ENCODE data around the gene PTBP3. TPM values are rescaled to one million over a fixed set of nuclear protein-coding genes. Genes with fewer than 3 reads are reported as not detected.

PTBP3 gene
- polyA plus RNA-seq, 1 of the 3 experiments (the other 2 are of a cell fraction) = 6.1 TPM

DNA sequence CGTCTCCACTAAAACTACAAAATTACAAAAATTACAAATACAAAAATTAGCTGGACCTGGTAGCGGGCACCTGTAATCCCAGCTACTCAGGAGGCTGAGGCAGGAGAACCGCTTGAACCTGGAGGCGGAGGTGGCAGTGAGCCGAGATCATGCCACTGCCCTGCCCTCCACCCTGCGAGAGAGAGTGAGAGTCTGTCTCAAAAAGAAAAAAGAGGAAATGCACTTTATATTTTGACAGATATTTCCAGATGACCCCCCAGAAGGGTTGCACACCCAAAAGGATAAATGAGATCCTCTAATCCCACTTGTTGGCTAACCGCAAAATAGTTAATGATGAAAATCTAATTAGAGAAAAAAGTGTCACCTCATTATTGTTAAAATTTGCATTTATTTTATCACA lies 48.6 kb upstream of the PTBP3 start:
- H3K4me2 ChIP-seq = no peak overlapping the region; the same call in 1 of the 2 replicates
- H4K20me1 ChIP-seq (ENCODE audit: insufficient read depth) = no peaks in the 10 kb centered on the region
- CTCF ChIA-PET = interaction anchor here (0.6 kb wide), 1 partner anchor 438 kb away, joined by 3 read pairs; no protein-coding TSS in a partner anchor
- H3K36me3 ChIP-seq (replicated peaks in 1 of 2; ENCODE audit: control insufficient read depth in 1 of 2, insufficient read depth in 2 of 2, low read length in 1 of 2) = peaks cover 0 to 11% of the 10 kb centered on the region in 2 experiments
- H3K9me2 ChIP-seq = no peaks in the 10 kb centered on the region
- TF ChIP-seq, protein P1, sequence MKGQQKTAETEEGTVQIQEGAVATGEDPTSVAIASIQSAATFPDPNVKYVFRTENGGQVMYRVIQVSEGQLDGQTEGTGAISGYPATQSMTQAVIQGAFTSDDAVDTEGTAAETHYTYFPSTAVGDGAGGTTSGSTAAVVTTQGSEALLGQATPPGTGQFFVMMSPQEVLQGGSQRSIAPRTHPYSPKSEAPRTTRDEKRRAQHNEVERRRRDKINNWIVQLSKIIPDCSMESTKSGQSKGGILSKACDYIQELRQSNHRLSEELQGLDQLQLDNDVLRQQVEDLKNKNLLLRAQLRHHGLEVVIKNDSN (IDR thresholded peaks at IDR 0.05; ENCODE audit: borderline replicate concordance, low read depth) = no peak
- no peak for TF ChIP-seq EZH2phosphoT487 (IDR thresholded peaks at IDR 0.05; ENCODE audit: borderline replicate concordance, low read depth)
- no peaks in the 10 kb centered on the region for H3K9me3 ChIP-seq
- H3F3A ChIP-seq (replicated peaks; ENCODE audit: insufficient read depth) = peaks cover 8% of the 10 kb centered on the region
- peaks cover 80% of the 10 kb centered on the region for H3K79me2 ChIP-seq (ENCODE audit: insufficient read depth)
- no peak overlapping the region for H3K27ac ChIP-seq (ENCODE audit: low read depth in 2 of 2, low read length in 1 of 2)
- 97% methylated on average over 7 of the region's 7 CpGs for WGBS (ENCODE audit: low lambda C conversion rate)
- H3K9ac ChIP-seq = no peak overlapping the region
- POLR2A ChIA-PET = no interaction called here
- no peak for DNase-seq
- H2AFZ ChIP-seq (ENCODE audit: low read depth) = no peak overlapping the region
- no peaks in the 10 kb centered on the region for H3K27me3 ChIP-seq (ENCODE audit: insufficient read depth)
- H3K4me3 ChIP-seq (ENCODE audit: low read depth in 2 of 2, low read length in 1 of 2) = no peak overlapping the region
- H3K4me1 ChIP-seq (ENCODE audit: control insufficient read depth in 1 of 2, insufficient read depth in 2 of 2, low read depth in 1 of 2, low read length in 1 of 2) = peaks cover 3 to 12% of the 10 kb centered on the region in 2 experiments; a peak in 3 of 4 replicates

DNA sequence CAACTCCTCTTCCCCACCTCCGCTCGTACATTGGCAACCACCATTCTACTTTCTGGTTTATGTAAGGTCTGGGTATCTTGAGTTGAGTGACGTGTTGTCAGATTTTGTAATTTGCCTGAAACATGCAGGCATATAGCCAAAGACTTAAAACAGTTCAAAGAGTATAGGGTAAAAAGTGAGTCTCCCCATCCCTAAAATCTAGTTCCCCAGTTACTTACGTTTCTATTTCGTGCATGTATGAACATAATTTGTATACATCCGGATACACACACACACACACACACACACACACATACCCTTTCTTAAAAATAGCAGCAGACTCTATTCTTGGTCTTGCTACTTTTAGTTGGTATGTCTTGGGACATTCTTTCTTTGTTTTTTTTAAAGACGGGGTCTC lies 47.4 kb upstream of the PTBP3 start:
- Histone ChIP-seq H3K9ac (peak overlapping the region; percentile 85), H4K20me1 (ENCODE audit: insufficient read depth) (no peaks in the 10 kb centered on the region), H3K27ac (ENCODE audit: low read depth in 2 of 2, low read length in 1 of 2) (peak overlapping the region in 1 of 2 experiments; percentile 98; a peak in 1 of 4 replicates), H3K9me2 (no peaks in the 10 kb centered on the region), H3F3A (replicated peaks; ENCODE audit: insufficient read depth) (peaks cover 8% of the 10 kb centered on the region), H3K4me3 (ENCODE audit: low read depth in 2 of 2, low read length in 1 of 2) (peak overlapping the region; percentile 71 to 94), H3K4me1 (ENCODE audit: control insufficient read depth in 1 of 2, insufficient read depth in 2 of 2, low read depth in 1 of 2, low read length in 1 of 2) (peaks cover 3 to 12% of the 10 kb centered on the region in 2 experiments; a peak in 3 of 4 replicates), H2AFZ (ENCODE audit: low read depth) (peak overlapping the region; percentile 77), H3K27me3 (ENCODE audit: insufficient read depth) (no peaks in the 10 kb centered on the region), H3K4me2 (peak overlapping the region; percentile 80), H3K9me3 (no peaks in the 10 kb centered on the region), H3K36me3 (replicated peaks in 1 of 2; ENCODE audit: control insufficient read depth in 1 of 2, insufficient read depth in 2 of 2, low read length in 1 of 2) (peaks cover 0 to 7% of the 10 kb centered on the region in 2 experiments), H3K79me2 (ENCODE audit: insufficient read depth) (peaks cover 67% of the 10 kb centered on the region)
- 66% methylated on average over 7 of the region's 7 CpGs for WGBS (ENCODE audit: low lambda C conversion rate)
- ChIA-PET POLR2A (no interaction called here), CTCF (interaction anchor here (0.6 to 1.8 kb wide), 2 partner anchors 14 to 19 kb away, joined by 4 to 8 read pairs; no protein-coding TSS in a partner anchor)
- DNase-seq = peak; percentile 12
- TF ChIP-seq TCF12 (IDR thresholded peaks at IDR 0.05) (no peak), MXI1 (IDR thresholded peaks at IDR 0.05; ENCODE audit: low read depth, low read length) (no peak), ELF1 (IDR thresholded peaks at IDR 0.05) (no peak), POLR2AphosphoS5 (IDR thresholded peaks at IDR 0.05; ENCODE audit: low read depth, low read length) (no peak), NFIC (IDR thresholded peaks at IDR 0.05; ENCODE audit: borderline replicate concordance) (no peak), FOXM1 (IDR thresholded peaks at IDR 0.05; ENCODE audit: low read depth) (no peak), RXRA (IDR thresholded peaks at IDR 0.05; ENCODE audit: borderline replicate concordance, low read depth) (no peak), MEF2A (IDR thresholded peaks at IDR 0.05; ENCODE audit: borderline replicate concordance, low read depth) (no peak)
- TF ChIP-seq, protein P2, sequence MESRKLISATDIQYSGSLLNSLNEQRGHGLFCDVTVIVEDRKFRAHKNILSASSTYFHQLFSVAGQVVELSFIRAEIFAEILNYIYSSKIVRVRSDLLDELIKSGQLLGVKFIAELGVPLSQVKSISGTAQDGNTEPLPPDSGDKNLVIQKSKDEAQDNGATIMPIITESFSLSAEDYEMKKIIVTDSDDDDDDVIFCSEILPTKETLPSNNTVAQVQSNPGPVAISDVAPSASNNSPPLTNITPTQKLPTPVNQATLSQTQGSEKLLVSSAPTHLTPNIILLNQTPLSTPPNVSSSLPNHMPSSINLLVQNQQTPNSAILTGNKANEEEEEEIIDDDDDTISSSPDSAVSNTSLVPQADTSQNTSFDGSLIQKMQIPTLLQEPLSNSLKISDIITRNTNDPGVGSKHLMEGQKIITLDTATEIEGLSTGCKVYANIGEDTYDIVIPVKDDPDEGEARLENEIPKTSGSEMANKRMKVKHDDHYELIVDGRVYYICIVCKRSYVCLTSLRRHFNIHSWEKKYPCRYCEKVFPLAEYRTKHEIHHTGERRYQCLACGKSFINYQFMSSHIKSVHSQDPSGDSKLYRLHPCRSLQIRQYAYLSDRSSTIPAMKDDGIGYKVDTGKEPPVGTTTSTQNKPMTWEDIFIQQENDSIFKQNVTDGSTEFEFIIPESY (IDR thresholded peaks at IDR 0.05; ENCODE audit: borderline replicate concordance, low read depth) = no peak
- TF ChIP-seq, protein P3, sequence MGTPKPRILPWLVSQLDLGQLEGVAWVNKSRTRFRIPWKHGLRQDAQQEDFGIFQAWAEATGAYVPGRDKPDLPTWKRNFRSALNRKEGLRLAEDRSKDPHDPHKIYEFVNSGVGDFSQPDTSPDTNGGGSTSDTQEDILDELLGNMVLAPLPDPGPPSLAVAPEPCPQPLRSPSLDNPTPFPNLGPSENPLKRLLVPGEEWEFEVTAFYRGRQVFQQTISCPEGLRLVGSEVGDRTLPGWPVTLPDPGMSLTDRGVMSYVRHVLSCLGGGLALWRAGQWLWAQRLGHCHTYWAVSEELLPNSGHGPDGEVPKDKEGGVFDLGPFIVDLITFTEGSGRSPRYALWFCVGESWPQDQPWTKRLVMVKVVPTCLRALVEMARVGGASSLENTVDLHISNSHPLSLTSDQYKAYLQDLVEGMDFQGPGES (IDR thresholded peaks at IDR 0.05; ENCODE audit: low read depth, low read length) = no peak
- TF ChIP-seq, protein P4, sequence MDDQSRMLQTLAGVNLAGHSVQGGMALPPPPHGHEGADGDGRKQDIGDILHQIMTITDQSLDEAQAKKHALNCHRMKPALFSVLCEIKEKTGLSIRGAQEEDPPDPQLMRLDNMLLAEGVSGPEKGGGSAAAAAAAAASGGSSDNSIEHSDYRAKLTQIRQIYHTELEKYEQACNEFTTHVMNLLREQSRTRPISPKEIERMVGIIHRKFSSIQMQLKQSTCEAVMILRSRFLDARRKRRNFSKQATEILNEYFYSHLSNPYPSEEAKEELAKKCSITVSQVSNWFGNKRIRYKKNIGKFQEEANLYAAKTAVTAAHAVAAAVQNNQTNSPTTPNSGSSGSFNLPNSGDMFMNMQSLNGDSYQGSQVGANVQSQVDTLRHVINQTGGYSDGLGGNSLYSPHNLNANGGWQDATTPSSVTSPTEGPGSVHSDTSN (IDR thresholded peaks at IDR 0.05) = no peak
